Measurements from ENCODE around the gene PITPNM3. TPM values are rescaled to one million over a fixed set of nuclear protein-coding genes. Genes with fewer than 3 reads are reported as not detected.

The PITPNM3 gene
- polyA plus RNA-seq, 1 donor from 2014 or later, result 3.0 TPM

GRCh38 chr17:6420173-6420641 is 136.1 kb downstream of the PITPNM3 start:
- H3K4me3 ChIP-seq (ENCODE audit: low read length), result no peak overlapping the region

GRCh38 chr17:6415616-6416015 is 140.7 kb downstream of the PITPNM3 start:
- TF ChIP-seq MXI1 (conservative IDR thresholded peaks at IDR 0.05; ENCODE audit: poor library complexity, severe bottlenecking) (no peak), REST (IDR thresholded peaks at IDR 0.05; ENCODE audit: borderline replicate concordance) (no peak), CTCF (IDR thresholded peaks at IDR 0.05; ENCODE audit: poor library complexity, severe bottlenecking) (no peak), TAF1 (IDR thresholded peaks at IDR 0.05; ENCODE audit: low read depth) (no peak), POLR2AphosphoS5 (IDR thresholded peaks at IDR 0.05) (no peak), RAD21 (conservative IDR thresholded peaks at IDR 0.05) (no peak), EP300 (conservative IDR thresholded peaks at IDR 0.05; ENCODE audit: poor library complexity, severe bottlenecking) (no peak), SMC3 (conservative IDR thresholded peaks at IDR 0.05; ENCODE audit: poor library complexity) (no peak), EZH2 (IDR thresholded peaks at IDR 0.05; ENCODE audit: borderline replicate concordance, insufficient read depth, low read length, poor library complexity, severe bottlenecking) (no peak)
- no peaks in the 10 kb centered on the region for H3K9me2 ChIP-seq (ENCODE audit: insufficient read depth, low read length)
- H3K27me3 ChIP-seq (ENCODE audit: insufficient read depth, low read depth, low read length), result no peaks in the 10 kb centered on the region
- H3K9me3 ChIP-seq (ENCODE audit: low read length), result no peaks in the 10 kb centered on the region
- no peak overlapping the region for H3K9ac ChIP-seq (ENCODE audit: low read length)
- no peak overlapping the region for H3K4me2 ChIP-seq (ENCODE audit: low read length)
- no peak overlapping the region for H3K4me3 ChIP-seq (ENCODE audit: low read length)
- no peak overlapping the region for H2AFZ ChIP-seq (ENCODE audit: low read depth, low read length)
- no peak overlapping the region for H3K27ac ChIP-seq (ENCODE audit: low read length)
- no peaks in the 10 kb centered on the region for H3K36me3 ChIP-seq (ENCODE audit: insufficient read depth, low read length)
- H3F3A ChIP-seq (ENCODE audit: insufficient read depth, low read length, poor library complexity, severe bottlenecking), result no peaks in the 10 kb centered on the region
- no peaks in the 10 kb centered on the region for H3K79me2 ChIP-seq (replicated peaks; ENCODE audit: insufficient read depth, low read length)
- H4K20me1 ChIP-seq (ENCODE audit: insufficient read depth), result no peaks in the 10 kb centered on the region

More at GRCh38 chr17:6420173-6420641, 136.1 kb downstream of the PITPNM3 start:
- Histone ChIP-seq H3F3A (ENCODE audit: insufficient read depth, low read length, poor library complexity, severe bottlenecking) (no peaks in the 10 kb centered on the region), H3K9me2 (ENCODE audit: insufficient read depth, low read length) (no peaks in the 10 kb centered on the region), H3K4me2 (ENCODE audit: low read length) (no peak overlapping the region), H3K79me2 (replicated peaks; ENCODE audit: insufficient read depth, low read length) (no peaks in the 10 kb centered on the region), H3K27me3 (ENCODE audit: insufficient read depth, low read depth, low read length) (no peaks in the 10 kb centered on the region), H4K20me1 (ENCODE audit: insufficient read depth) (no peaks in the 10 kb centered on the region), H3K36me3 (ENCODE audit: insufficient read depth, low read length) (no peaks in the 10 kb centered on the region), H3K9ac (ENCODE audit: low read length) (no peak overlapping the region), H3K9me3 (ENCODE audit: low read length) (no peaks in the 10 kb centered on the region), H3K27ac (ENCODE audit: low read length) (no peak overlapping the region), H2AFZ (ENCODE audit: low read depth, low read length) (no peak overlapping the region)
- no peak for TF ChIP-seq TAF1 (IDR thresholded peaks at IDR 0.05; ENCODE audit: low read depth)
- TF ChIP-seq CTCF (IDR thresholded peaks at IDR 0.05; ENCODE audit: poor library complexity, severe bottlenecking), result peak; percentile 45
- TF ChIP-seq SMC3 (conservative IDR thresholded peaks at IDR 0.05; ENCODE audit: poor library complexity), result peak; percentile 44
- no peak for TF ChIP-seq MXI1 (conservative IDR thresholded peaks at IDR 0.05; ENCODE audit: poor library complexity, severe bottlenecking)
